H1 (cell line): ENCODE data around the gene PAX7. TPM values are rescaled to one million over a fixed set of nuclear protein-coding genes. Genes with fewer than 3 reads are reported as not detected.

ENCODE experiments used
- CTBP2 ChIP-seq: IDR thresholded peaks from 2 replicates; pipeline ENCODE4 v1.7.0; 2011; ENCODE audit warnings: borderline replicate concordance, mild to moderate bottlenecking, moderate library complexity, mixed read lengths, low read length; ENCODE audit not compliant: insufficient read depth, insufficient read length
- RAD21 ChIP-seq, 2 experiments: IDR thresholded peaks in 1 of 2; conservative IDR thresholded peaks in 1 of 2; 2 replicates each; pipeline ENCODE4 v1.6.1; 2011; ENCODE audit warnings: low read depth in 2 of 2, low read length in 2 of 2, improper control_type of control experiment in 1 of 2, inconsistent platforms in 1 of 2, mild to moderate bottlenecking in 1 of 2, moderate library complexity in 1 of 2
- SP1 ChIP-seq: IDR thresholded peaks from 2 replicates; pipeline ENCODE4 v1.6.1; 2011; ENCODE audit warnings: low read depth, low read length
- polyA plus RNA-seq, 7 experiments: library from polyadenylated mRNA; depleted of rRNA in 3 of 7; stranded (reverse) in 5 of 7; unstranded in 2 of 7; fragments of >200 nt in 5 of 7; fragments of 200-250 nt in 2 of 7; gene quantifications; 1 replicate in 5 of 7; 2 replicates in 1 of 7; 4 replicates in 1 of 7; pipeline versions ENCODE4 v1.2.1 to v1.2.3, GENCODE V29; 2011 to 2013; ENCODE audit warnings: missing spikeins in 2 of 7, mixed read lengths in 2 of 7
- total RNA-seq: library from RNA; stranded (reverse); fragmentation: NEBNext Ultra II Directional; extraction: Animal tissue kit (Norgen Biotek cat#: 25700); gene quantifications from 2 replicates; pipeline ENCODE4 v1.2.1, GENCODE V29; 2021

PAX7 gene
- total and polyA plus RNA-seq, 2 of the 8 experiments (the other 6 are each of a cell fraction or from before 2014, with no cell fraction given): not detected

GRCh38 chr1:18703041-18703621 is 72.5 kb downstream of the PAX7 start (continued):
- TF ChIP-seq RAD21 (IDR thresholded peaks at IDR 0.05 in 1 of 2, conservative IDR thresholded peaks at IDR 0.05 in 1 of 2; ENCODE audit: low read depth in 2 of 2, low read length in 2 of 2) (peak; percentile 40 to 57), SP1 (peak; percentile 51; the same call in 1 of the 2 replicates), CTBP2 (peak; percentile 45)
- TF ChIP-seq, all 59 proteins: peak for 5
